Activated CD4-positive, alpha-beta T cell treated with anti-CD3 and anti-CD28 coated beads for 48 hours (primary cell): ENCODE measurements around the gene CDK8.
"Not testable (repeated sequence)": the region's sequence is repeated elsewhere in the genome, so short reads cannot be mapped to it uniquely, and the experiment has no call there.

Experiments
- DNase-seq: peaks from one replicate; pipeline ENCODE4 v3.0.0-alpha.2; 2020

Gene CDK8

DNA sequence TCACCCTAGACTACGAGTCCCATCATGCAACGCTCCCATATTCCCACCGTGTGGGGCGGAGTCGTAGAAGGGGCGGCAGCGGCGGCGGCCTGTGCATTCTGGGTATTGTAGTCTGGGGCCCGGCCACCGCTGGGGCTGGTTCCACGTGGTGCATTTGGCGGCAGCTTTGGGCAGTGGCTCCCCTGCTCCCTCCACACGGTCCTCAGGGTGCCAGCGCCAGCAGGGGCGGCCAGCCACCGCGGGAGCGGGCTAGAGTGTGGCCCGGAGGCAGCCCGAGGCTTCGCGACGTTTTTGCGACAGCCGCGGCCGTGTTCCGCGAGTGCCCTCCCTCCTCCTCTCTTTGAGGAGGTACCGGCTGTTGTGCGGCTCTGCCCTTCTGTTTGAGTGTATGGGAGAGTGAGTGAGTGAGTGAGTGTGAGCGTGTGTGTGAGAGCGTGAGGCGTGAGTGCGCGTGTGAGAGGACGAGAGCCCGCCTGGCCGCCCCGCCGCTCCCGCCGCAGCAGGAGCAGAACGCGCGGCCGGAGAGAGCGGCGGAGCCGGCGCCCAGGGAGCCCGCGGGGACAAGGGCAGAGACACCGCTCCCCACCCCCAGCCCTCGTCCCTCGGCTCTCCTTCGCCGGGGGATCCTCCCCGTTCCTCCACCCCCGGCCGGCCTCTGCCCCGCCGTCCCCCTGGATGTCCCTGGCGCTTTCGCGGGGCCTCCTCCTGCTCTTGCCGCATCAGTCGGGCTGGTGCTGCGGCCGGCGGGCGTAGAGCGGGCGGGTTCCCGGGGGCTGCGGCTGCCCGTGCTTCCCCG is at the start of gene CDK8:
Gene CDK8, plus strand, starts transcription at position 343 of the 796 bp plus-strand sequence. CDS start 513 bp downstream, outside the sequence.
- DNase-seq: peak; percentile 91

DNA sequence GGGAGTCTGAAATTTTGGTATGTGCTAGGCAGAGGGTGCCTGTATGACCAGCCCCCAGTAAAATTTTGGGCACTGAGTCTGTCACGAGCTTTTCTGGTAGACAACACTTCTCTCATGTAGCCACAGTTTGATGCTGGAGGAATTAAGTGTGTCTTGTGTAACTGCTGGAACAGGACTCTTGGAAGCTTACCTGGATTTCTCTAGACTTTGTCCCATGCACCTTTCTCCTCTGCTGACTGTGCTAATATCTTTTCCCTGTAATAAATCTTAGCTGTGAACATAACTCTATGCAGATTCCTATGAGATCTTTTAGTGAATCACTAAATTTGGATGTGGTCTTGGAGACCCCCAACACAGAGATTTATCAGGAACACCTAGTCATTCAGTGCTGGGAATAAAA is 45.6 kb upstream of the CDK8 start:
- no peak for DNase-seq

DNA sequence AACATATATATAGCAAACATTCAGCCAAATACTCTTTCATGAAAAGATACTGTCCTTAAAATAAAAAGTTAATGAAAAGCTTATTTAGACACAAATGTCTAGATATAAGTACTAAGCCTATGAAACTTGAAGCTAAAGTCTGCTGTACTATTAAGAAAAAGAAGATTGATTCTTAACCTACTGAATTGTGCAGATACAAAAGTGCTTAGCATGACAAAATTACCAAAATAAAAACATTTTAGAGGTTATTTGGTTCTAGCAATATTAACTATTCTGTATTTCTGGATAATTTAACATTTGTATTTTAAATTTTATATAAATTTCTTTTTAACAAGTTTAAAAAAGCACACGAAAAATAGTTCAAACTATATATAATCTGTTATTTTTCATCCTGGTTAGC is 40.6 kb upstream of the CDK8 start:
- DNase-seq: no peak

DNA sequence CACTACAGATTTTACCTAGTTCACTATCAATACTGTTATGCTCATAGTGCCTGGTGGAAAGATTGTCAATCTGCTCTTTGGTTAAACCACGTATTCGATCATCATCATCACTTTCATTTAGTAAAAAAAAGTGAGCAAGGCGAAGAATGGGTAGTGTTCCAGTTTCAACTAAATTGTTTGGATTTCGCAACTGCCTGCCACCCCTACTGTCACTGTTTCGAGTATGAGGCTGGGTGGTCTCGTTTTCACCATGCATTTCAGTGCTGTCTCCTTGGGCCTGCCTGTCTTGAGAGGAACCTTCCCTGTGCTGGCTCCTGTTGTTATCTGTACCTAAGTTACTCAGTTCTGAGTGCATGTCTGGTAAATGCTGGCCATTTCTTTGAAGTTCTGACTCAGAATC is 39.9 kb upstream of the CDK8 start:
- no peak for DNase-seq

DNA sequence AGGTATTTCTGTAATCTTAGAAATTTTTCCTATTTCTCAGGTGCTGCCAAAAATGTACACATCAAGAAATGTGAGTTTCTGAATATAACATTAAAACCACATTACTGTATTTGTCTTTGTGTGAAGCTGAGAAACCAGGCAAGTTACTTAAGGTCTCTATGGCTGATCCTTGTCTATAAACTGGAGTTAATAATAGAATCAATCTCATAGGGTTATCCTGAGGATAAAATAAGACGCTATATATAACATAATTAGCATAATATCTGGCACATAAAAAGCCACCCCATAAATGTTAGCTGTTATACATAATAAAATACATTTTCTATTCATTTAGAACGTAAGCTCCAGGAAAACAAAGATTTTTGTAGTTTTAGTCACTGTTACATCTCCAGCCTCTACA is 37.9 kb upstream of the CDK8 start:
- no peak for DNase-seq

DNA sequence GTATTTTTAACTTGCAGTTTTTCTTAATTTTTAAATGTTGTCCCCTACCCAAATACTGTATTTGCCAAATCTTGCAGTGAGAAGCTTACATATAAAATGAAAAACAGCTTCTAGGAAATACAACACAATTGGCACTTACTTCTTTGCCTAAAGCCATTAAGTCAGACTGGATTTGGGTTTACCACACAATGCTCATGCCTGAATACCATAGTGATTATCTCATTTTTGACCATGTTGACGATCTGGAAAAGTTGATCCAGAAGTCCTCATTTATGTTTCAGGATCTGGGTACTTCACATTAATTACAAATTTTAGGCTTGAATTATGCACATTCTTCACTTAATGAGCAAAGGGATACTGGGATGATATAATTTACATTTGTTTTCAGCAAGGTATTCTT is 34.2 kb upstream of the CDK8 start:
- no peak for DNase-seq

DNA sequence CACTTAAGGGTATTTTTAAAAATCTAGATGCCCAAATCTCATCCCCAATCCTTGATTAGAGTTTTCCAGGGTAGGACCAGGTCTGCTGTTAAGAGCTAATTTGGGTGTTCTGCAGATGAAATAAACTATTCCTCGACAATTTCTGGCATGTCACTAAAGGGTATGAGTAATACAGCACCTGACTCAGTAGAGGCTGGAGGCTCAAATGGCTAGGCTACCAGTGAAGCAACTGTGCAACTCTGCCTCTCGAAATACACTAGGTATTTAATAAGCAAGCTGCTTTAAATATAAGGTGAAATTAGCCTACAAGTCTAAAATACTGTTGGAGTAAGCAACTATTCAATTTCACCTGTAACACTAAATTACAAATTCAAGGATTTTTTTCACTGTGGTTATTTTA is 33.4 kb upstream of the CDK8 start:
- DNase-seq: no peak

DNA sequence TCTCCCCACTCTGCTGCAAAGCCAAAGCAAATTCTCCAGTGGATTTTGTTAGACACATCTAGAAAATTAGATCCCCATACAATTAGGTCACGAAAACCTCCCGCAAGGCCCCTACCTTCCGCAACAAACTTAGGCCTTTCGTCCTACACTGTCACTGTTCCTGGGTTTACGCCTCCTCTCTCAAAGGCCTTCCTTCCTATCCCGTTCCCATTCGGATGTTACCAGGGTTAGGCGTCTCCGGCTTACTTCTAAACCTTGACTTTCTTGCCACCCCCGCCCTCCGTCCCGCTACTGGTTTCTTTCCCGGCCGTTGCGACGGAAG is 32.6 kb upstream of the CDK8 start:
- DNase-seq: no peak

DNA sequence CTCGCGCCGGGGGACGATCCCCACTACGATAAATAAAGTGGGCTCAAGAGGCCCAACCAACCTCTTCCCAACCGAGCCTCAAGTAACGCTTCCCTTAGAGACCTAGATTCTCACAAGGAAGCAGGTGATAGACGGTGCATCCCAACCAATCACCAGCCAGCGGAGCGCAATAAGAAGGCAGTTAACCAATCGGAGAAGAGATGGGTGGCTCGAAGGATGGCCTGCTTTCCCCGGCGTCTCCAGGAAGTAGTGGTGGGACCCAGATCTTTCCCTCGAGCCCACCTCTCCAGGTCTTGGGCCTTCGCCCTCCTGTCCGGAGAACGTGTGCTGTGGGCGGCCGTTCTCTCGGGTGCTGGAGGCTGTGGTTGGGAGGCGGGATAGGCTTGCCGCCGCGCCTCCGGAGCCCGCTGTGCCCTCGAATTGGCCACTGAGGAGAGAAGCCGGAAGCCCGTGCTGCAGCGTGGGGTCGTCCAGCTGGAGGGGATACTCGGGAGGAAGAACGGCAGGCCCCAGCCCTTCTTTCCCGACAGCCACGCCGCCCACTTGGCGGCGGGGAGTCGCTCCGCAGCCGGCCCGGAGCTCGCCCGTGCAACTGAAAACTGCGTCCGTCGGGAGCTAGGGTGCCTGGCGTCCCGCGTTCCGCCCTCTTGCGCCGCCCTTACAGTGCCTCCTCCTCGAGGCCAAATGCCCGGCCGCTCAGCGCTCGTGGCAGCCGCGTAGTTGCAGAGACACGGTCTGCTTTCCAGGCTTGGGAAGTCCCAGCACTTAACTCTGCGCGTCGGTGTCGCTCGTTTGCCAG is 32.0 kb upstream of the CDK8 start, which contains the start of gene RNF6:
Gene RNF6, minus strand, starts transcription at position 594 of the 799 bp plus-strand sequence. CDS start 2,665 bp downstream, outside the sequence.
- peak; percentile 89 for DNase-seq

DNA sequence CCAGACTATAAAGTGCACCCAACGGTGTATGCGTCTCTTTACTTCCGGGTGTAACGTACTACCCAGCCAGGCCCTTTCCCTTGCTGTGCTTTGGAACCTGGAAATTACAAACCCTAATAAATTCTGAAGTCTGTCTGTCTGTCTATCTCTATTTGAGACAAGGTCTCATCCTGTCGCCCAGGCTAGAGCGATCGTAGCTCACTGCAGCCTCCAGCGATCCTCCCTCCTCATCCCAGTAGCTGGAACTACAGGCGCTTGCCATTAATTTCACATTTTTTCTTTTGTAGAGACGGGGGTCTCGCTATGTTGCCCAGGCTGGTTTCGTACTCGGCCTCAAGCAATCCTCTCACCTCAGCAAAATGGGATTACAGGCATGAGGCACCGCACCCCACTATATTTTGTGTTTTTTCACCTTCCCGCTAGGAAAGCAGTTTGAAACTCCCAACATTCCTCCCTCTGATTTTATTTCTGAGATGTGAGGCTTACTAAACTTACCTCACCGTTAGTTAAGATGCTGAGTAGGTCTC is 31.3 kb upstream of the CDK8 start:
- DNase-seq: no peak

DNA sequence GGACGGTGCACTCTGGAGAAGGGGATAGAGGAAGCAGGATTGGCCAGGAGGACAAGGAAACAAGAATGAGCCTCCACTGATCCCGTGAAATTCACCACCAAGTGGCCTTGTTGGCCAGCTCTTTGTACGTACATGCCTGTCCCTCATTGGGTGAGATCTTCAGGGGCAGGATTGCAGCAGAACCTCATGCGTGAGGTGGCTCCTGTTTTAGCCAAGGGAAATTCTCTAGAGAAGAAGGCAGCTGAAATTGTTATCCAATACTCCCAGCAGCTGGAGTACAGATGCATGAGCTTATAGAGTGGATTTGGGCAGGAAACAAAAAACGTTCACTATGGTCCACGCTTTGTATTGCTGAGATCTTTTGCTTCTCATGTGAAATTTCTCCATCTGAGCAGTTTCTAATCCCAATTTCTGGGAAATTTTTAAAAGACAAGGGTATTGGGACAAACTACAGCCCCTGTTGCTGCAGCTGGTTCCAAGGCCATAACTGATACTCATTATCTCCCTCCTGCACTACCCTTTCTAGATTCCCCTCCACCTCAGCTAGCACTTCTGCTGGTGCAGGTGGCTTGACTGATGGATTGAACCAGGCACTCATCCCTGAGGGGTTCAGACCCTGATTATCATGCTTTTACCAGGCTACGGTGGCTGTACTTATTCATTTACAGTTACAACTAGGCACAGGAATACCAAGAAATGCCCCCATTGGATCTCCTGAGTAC is 27.9 kb upstream of the CDK8 start:
- no peak for DNase-seq

DNA sequence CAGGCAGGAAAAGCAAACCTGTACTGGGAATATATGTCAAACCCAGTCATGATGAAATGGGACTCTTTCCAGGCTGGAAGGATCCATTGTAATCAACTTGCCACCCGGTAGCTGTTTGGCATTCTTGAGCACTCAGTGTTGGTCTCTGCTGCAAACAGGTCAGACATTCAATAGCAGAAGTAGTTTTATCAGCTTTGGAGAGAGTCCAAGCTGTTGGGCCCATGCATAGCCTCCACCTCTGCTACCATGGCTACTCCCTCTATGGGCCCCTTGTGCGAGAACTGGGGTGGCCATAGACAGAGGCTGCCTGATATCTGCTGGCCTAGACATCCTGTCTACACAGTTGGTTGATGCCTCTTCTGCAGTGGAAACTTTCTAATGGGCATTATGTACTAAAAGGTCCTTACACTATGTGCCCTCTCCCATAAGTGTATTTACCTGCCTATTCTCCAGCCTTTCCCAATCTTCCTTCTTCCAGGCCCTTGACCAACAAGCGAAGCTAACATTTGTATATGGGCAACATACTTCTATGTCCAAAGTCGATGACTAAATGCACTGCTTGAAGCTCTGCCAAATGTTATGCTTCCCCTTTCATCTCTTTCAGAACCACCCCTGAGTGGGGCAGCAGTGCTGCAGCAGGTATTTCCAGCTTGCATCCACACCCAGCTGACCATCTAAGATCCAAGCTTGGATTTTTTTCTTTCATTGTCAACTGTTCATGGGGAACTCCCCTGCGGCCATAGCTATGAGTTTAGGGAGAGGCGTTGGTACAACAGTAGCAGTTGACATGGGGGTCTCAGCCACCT is 26.6 kb upstream of the CDK8 start:
- no peak for DNase-seq

DNA sequence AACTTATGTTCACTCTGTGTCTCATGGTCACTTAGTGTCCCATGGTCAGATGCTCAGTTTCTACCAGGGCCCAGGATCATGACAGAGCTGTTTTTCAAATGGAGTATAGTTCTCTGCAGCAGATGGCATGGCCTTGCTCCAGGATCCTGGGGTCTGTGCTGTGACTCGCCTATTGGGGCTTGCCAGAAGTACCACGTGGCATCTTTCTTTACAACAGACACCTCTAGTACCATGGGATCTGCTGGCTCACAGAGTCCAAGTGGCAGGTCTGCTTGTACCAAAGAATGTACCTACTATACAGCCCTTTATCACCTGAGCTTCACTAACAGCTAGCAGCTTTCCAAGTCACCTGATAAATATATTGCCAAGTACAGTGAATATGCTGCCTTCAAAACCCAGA is 25.8 kb upstream of the CDK8 start:
- DNase-seq: no peak

DNA sequence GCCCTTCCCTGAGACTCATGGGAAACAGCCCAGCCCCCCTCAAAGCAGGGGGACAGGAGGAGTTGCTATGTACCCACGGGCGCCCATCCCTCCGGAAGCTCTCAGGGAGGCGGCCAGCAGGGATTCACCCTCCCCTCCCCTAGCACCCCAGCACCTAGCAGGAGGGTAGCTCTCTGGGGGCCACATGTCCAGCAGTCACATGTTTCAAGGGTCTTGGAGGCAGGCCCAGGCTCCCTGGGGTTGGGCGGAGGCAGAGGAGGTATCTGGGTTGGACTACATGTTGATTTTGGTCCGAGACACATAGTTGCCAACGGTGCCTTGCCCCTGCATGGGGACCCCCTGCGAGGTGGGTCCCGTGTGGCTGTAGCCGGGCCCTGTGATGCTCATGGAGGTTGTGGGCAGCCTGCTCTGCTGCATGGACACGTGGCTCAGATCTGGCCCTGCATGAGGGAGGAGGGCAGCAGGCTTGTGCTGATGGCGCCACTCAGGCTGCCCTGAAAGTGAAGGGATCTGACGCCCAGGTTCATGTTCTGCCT is 24.8 kb upstream of the CDK8 start:
- DNase-seq: no peak

DNA sequence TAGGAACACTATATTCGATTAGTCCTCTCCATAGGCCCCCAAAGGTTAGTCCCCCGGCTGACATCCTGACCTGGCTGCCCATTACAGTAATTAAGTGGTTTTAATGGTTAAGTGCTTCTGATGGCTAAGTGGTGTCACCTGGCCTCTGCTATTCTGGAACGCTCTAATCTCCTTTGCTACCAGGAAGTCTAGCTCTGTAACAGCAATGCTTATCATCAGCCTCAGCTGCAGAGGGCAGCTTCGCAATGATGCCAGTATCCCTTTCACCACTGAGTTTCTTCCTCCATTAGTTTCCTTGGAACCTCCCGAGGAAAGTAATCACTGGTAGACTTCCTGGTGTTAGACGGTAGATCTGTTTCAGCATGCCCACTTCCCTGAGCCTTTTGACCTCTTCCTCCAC is 23.2 kb upstream of the CDK8 start:
- no peak for DNase-seq

DNA sequence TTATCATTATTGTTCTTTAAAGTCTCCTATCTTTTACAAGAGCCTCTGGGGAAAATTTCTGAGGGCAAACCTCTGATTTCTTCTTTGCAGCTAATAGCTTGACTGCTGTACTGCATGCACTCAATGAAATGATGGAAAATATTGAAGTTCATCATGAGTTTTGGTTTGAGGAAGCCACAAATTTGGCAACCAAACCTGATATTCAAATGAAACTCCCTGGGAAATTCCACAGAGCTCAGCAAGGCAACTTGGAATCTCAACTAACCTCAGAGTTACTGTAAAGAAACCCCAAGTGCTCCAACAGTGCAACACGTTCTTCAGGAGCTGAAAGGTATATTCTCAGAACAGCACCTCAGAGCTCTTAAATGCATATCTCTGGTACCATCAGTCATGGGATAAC is 17.6 kb upstream of the CDK8 start:
- DNase-seq: no peak

DNA sequence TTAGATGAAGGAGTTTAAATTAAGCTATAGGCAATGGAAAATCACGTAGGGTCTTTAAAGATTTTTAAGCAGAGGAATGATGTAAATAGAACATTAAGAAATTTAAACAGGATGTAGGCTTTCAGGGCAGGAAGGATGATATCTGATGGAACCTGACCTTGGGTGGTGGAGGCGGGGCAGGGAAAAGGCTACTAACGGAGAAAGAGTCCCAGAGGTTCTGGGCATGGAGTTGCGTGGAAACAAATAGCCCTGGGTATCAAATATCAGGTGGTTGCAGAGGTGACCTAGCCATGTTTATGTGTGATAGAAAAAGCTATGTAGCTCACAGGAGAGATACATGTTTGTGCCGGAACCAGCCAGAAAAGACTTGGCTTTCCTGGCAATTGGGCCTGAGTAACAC is 7.8 kb upstream of the CDK8 start:
- no peak for DNase-seq

DNA sequence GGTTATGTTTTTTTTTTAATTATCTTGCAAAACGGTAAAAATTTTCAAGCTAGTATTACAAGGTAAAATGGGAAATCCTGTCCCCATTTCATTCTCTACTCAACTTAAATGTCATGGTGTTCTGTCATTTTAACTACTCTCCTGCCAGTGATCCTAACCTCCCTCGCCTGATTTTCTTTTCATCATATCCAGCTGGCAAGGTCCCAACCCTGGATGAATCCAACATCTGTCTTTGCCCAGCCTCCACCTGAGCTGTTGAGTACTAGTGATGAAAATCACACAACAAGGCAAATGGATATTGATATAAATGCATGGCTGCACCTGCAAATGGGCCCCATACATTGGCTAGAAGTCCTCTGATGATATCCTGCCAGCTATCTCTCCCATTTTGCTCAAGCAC is 6.9 kb upstream of the CDK8 start:
- DNase-seq: no peak

DNA sequence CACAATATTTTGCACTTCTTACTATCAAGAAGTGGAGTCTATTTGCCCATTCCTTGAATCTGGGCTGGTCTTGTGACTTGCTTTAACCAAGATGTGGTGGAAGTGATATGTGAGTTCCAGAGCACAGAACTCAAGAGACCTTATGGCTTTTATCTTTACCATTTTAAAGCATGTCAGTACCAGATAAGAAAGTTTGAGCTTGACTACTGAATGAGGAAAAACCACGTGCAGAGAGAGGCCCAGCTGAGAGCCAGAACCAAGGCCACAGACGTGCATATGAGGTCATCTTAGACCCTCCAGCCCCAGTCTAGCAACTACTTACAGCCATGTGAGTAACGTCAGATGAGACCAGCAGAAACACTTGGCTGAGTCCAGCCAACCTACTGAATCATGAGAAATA is 6.3 kb upstream of the CDK8 start:
- DNase-seq: no peak

DNA sequence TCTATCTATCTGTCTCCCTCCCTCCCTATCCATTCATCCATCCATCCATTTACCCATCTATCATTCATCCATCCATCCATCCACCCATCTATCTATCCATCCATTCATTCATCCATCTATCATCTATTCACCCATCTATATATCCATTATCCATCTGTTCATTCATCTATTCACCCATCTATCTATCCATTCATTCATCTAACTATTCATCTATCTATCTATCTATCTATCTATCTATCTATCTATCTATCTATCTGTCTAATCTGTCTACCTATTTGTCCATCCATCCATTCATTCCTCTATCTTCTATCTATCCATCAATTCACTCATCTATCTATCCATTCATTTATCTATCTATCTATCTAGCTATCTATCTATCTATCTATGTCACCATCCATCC is 4.4 kb upstream of the CDK8 start:
- no peak for DNase-seq

DNA sequence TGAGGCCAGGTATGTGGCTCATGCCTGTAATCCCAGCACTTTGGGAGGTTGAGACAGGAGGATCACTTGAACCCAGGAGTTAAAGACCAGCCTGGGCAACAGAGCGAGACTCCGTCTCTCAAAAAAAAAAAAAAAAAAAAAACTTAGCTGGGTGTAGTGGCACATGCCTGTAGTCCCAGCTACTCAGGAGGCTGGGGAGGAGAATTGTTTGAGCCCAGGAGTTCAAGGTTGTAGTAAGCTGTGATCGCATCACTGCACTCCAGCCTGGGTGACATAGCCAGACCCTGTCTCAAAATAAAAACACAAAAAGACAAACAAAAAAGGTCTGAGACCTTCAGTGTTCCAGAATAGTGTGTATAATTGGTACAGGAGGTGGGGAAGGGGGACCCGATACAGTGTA is 1.9 kb upstream of the CDK8 start:
- not testable (repeated sequence) for DNase-seq

DNA sequence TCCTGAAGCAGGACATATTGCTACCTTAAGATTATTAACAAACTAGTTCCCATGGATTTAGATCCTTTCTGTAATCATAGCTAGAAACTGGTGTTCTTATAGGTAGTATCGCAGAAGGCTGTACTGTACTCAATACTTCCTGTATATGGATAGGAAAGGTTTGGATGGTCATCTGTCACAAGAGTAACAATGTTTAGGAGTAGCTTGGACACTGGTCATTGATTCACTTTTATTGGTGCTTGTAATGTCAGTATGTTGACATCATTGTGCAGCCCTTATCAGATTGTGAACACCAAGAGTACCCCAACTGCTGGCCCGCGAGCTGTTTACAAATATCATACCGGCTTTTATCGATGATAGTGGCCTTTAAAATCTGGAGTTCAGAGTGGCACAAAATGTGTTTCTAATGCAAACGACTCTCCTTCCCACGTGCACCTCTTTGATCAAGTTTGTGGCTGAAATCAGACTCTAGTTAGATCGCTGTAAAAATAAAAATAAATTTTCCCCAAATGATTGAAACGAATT is 605 bp upstream of the CDK8 start:
- no peak for DNase-seq
